ENCODE results near the gene GBF1. TPM values are rescaled to one million over a fixed set of nuclear protein-coding genes. Genes with fewer than 3 reads are reported as not detected.
A peak's percentile ranks its signal among the peaks of the same experiment; 100 is the strongest.

Gene GBF1
- total RNA-seq, 1 experiment from 2014 or later = 23.7 TPM

- Histone ChIP-seq H4K8ac (replicated peaks; ENCODE audit: insufficient read length, low read depth, low read length) (no peak overlapping the region), H2BK15ac (ENCODE audit: low read depth, low read length) (no peak overlapping the region), H3K9me3 (ENCODE audit: control insufficient read depth, low read depth, low read length) (no peaks in the 10 kb centered on the region), H2BK12ac (ENCODE audit: insufficient read length, low read depth, low read length) (no peak overlapping the region), H3K18ac (ENCODE audit: insufficient read length, low read depth, low read length) (no peak overlapping the region), H3K27me3 (ENCODE audit: insufficient read depth, low read length) (peaks cover 11% of the 10 kb centered on the region; the same call in 1 of the 2 replicates), H3K4me2 (ENCODE audit: insufficient read depth, insufficient read length, low read length) (peak overlapping the region; percentile 69), H3T11ph (ENCODE audit: low read length) (no peak overlapping the region), H3K79me2 (ENCODE audit: insufficient read depth, low read length) (no peaks in the 10 kb centered on the region), H3K14ac (ENCODE audit: insufficient read depth, low read length) (no peak overlapping the region), H2AK5ac (ENCODE audit: insufficient read length, low read length) (no peak overlapping the region), H3K23me2 (ENCODE audit: insufficient read length, low read depth, low read length, poor library complexity, severe bottlenecking) (peaks cover 17% of the 10 kb centered on the region), H4K5ac (ENCODE audit: insufficient read length, low read depth, low read length) (no peak overlapping the region), H2BK120ac (ENCODE audit: low read depth, low read length, poor library complexity, severe bottlenecking) (no peak overlapping the region), H3K4me1 (ENCODE audit: insufficient read depth, low read length) (no peaks in the 10 kb centered on the region), H2BK20ac (ENCODE audit: low read depth, low read length, poor library complexity, severe bottlenecking) (no peak overlapping the region), H4K20me1 (ENCODE audit: control insufficient read depth, insufficient read depth, insufficient read length) (peaks cover 4% of the 10 kb centered on the region), H3K9ac (ENCODE audit: extremely low read depth, insufficient read length, low read length) (no peak overlapping the region), H3K23ac (ENCODE audit: insufficient read length, low read depth, low read length) (no peak overlapping the region), H2BK5ac (ENCODE audit: insufficient read length, low read length) (no peak overlapping the region), H2AFZ (ENCODE audit: low read length) (no peak overlapping the region), H4K91ac (ENCODE audit: insufficient read length, low read depth, low read length) (no peak overlapping the region), H3K4ac (ENCODE audit: low read depth, low read length) (no peak overlapping the region), H3K79me1 (ENCODE audit: insufficient read depth, low read depth, low read length, poor library complexity, severe bottlenecking) (no peaks in the 10 kb centered on the region), H3K27ac (ENCODE audit: insufficient read length, low read depth, low read length) (no peak overlapping the region), H3K56ac (ENCODE audit: insufficient read length, low read depth, low read length) (no peak overlapping the region)
- Mint-ChIP-seq H3K4me1 (peaks cover 32 to 44% of the 10 kb centered on the region in 2 experiments), H3K27me3 (ENCODE audit: low read depth) (peaks cover 65% of the 10 kb centered on the region), H3K36me3 (ENCODE audit: insufficient read depth in 1 of 3, low read depth in 3 of 3) (peaks cover 0 to 10% (median 9%) of the 10 kb centered on the region in 3 experiments; a peak in 5 of 7 replicates), H3K9me3 (no peaks in the 10 kb centered on the region), H3K4me3 (peak overlapping the region; percentile 73 to 79), H3K27ac (no peak overlapping the region)
- no peak; the same call in 2 of the 3 replicates for TF ChIP-seq CTCF (conservative IDR thresholded peaks at IDR 0.05)
- no CpG with 5 or more reads among the region's 30 CpGs for WGBS (ENCODE audit: extremely low coverage, insufficient read length, low lambda C conversion rate)
- DNase-seq = no peak
Measured at GRCh38 chr10:102393411-102394078, 148.2 kb downstream of the GBF1 start.
